Epidermal melanocyte (primary cell): ENCODE data around the gene IGSF9.

ENCODE experiments used
- DNase-seq: peaks from one replicate; pipeline ENCODE4 v3.0.0; 2011; ENCODE audit warnings: low spot score; ENCODE audit not compliant: insufficient read length

The IGSF9 gene

DNA sequence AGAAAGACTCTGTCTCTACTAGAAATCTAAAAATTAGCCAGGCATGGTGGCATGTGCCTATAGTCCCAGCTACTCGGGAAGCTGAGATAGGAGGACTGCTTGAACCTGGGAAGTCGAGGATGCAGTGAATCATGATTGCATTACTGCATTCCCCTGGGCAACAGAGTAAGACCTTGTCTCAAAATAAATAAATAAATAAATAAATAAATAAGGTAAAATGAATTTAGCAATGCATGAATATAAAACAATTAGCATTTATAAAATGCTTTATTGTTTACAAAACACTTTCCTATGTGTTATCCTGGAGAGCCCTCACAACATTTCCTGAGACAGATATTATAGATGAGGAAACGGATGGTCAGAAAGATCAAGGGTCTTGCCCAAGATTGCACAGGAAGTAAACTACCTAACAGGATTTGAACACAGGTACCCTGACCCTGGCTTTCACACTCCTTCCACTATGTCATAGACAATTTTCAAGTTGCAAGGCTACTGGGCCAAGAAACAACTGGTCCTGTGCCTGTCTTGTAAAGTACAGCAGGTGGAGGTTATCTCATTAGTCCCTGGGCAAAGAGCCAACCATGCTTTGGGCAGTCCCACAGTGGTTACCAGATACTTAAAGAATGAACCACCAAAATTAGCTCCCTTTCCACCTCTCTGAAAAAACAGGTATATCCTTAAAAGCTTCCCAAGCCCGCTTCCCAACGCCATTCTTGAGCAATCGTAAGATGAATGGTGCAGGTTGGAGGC is 67.5 kb downstream of the IGSF9 start:
- DNase-seq = no peak
